CD4-positive, alpha-beta T cell treated with Interferon gamma for 1 hour (primary cell): ENCODE measurements around the gene ANKRD33B.

Experiments
- DNase-seq: peaks from one replicate; pipeline ENCODE4 v3.0.0-alpha.2; 2020

The ANKRD33B gene

GRCh38 chr5:10579536-10580521, 16.0 kb downstream of the ANKRD33B start:
- no peak for DNase-seq

- no peak for DNase-seq
These were observed 16.9 kb downstream of the ANKRD33B start for GRCh38 chr5:10580531-10581423.

- DNase-seq, result no peak
These were observed 17.5 kb downstream of the ANKRD33B start for GRCh38 chr5:10581424-10581748.

GRCh38 chr5:10581867-10582511, 18.1 kb downstream of the ANKRD33B start:
- no peak for DNase-seq

- no peak for DNase-seq
These were observed 18.6 kb downstream of the ANKRD33B start for GRCh38 chr5:10582512-10582897.

- DNase-seq, result no peak
These were observed 20.0 kb downstream of the ANKRD33B start for GRCh38 chr5:10583663-10584572.

- no peak for DNase-seq
These were observed 21.0 kb downstream of the ANKRD33B start for GRCh38 chr5:10584714-10585517.

- no peak for DNase-seq
These were observed 21.6 kb downstream of the ANKRD33B start for GRCh38 chr5:10585518-10585915.

- no peak for DNase-seq
These were observed 22.1 kb downstream of the ANKRD33B start for GRCh38 chr5:10586008-10586407.

GRCh38 chr5:10586555-10586954, 22.7 kb downstream of the ANKRD33B start:
- no peak for DNase-seq

GRCh38 chr5:10588109-10588775, 24.4 kb downstream of the ANKRD33B start:
- DNase-seq, result no peak

GRCh38 chr5:10588779-10589447, 25.0 kb downstream of the ANKRD33B start:
- no peak for DNase-seq

- DNase-seq, result no peak
These were observed 26.5 kb downstream of the ANKRD33B start for GRCh38 chr5:10590226-10590999.

GRCh38 chr5:10591159-10591558, 27.3 kb downstream of the ANKRD33B start:
- no peak for DNase-seq

GRCh38 chr5:10591966-10592365, 28.1 kb downstream of the ANKRD33B start:
- no peak for DNase-seq

- DNase-seq, result no peak
These were observed 28.7 kb downstream of the ANKRD33B start for GRCh38 chr5:10592601-10593000.

- no peak for DNase-seq
These were observed 29.8 kb downstream of the ANKRD33B start for GRCh38 chr5:10593531-10594181.

GRCh38 chr5:10594591-10595210, 30.8 kb downstream of the ANKRD33B start:
- no peak for DNase-seq
